Activated T-cell treated with anti-CD3 and anti-CD28 coated beads, Interleukin-2, amount 50 U/mL, for 48 hours (primary cell): ENCODE measurements around the gene SVIL.
"Not testable (repeated sequence)": the region's sequence is repeated elsewhere in the genome, so short reads cannot be mapped to it uniquely, and the experiment has no call there.

ENCODE experiments used
- DNase-seq, 2 experiments: peaks; one replicate each; pipeline ENCODE4 v3.0.0-alpha.2; 2020

Gene SVIL

GRCh38 chr10:29479081-29479925 is 155.5 kb downstream of the SVIL start:
- no peak for DNase-seq

DNA sequence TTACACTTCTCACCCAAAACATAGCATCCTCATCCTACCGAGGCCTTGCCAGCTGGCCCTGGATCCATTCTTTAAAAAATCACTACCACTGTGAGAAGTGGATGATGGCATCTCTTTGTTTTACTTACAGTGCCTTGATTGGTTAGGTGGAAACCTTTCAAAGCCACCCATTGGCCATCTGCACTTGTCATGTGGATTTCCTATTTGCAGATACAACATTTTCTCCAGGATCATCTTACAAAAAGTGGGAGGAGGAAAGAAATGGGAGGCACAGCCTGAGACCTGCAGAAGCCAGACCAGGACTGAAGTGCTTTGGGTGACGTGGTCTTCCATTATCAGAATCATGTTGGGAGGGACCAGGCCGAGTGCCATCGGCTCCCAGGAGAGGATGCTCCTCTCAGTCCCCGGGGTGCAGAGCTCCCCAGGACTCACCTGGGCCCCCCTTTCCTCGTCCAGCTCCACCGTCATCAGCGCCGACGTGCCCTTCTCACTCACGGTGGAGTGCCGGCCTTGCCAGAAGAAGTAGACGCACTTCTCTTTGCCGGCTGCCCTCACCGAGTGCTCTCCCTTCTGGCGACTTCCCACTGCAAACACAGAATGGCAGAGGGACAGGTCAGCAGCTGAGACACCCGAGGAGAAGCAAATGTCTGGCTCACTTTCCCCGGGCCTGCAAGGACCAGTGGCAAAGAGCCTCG is 161.2 kb downstream of the SVIL start:
- no peak for DNase-seq

DNA sequence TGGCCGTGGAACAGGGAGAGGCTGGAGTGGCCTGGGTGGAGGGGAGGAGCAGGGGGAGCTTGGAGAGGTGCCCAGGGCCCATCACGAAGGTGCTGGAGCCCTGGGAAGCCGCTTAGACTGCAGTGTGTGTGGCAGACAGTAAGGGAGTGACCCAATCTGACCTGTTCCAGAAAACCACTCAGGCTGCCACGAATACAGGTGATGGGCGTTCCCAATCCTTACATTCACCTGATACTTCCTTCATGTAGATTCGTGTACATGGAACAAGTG is 161.7 kb downstream of the SVIL start:
- DNase-seq, result no peak

GRCh38 chr10:29472301-29473086 is 162.3 kb downstream of the SVIL start:
- DNase-seq, result no peak

- DNase-seq, result no peak
These were observed 163.3 kb downstream of the SVIL start for GRCh38 chr10:29471544-29471859.

DNA sequence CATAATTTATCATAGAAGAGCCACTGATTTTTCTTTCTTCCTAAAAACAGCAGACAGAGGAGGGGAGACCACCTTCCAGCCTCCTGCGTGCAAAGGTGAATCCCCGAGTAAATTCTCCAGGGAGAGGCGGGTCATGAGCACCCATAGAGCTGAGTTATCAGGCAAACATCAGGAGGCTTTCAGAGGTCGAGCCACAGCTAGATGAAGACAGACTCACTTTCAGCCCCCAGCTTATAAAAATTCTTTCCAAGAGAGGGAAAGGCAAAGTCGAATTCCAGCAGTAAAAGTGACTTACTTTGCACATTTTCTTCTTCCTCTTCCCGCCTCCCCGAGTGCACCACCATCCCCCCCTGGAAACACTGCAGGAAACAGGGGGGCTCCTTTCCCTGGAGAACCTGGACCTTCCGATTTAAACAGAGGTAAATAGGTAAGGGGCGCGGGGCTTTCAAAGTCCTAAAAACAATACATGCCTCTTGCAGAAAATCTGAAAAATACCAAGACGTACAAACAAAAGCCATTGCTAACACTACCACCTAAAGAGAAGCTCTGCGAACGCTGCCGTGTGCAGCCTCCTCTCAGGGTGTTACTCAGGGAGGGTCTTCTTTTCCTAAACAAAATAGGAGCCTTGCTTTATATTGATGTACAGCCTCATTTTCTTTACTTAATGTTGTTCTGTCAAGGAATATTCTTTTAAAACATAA is 163.8 kb downstream of the SVIL start:
- DNase-seq, result no peak

DNA sequence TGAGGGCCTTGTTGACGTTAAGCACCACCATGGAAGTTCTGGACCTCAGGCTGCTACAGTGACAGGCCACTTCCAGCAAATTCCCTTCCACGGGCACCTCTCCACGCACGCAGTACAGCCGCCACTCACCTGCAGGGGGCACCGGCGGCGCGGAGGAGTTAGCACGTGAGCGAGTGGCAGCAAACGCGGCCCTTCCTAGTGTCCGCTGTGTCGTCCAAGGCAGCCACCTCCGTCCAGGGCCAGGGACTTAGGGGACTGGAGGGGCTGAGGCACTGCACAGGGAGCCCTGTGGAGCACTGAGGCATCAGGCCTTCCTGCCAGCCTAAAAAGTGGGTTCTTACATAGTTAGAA is 164.4 kb downstream of the SVIL start:
- DNase-seq, result peak; percentile 52 to 56

DNA sequence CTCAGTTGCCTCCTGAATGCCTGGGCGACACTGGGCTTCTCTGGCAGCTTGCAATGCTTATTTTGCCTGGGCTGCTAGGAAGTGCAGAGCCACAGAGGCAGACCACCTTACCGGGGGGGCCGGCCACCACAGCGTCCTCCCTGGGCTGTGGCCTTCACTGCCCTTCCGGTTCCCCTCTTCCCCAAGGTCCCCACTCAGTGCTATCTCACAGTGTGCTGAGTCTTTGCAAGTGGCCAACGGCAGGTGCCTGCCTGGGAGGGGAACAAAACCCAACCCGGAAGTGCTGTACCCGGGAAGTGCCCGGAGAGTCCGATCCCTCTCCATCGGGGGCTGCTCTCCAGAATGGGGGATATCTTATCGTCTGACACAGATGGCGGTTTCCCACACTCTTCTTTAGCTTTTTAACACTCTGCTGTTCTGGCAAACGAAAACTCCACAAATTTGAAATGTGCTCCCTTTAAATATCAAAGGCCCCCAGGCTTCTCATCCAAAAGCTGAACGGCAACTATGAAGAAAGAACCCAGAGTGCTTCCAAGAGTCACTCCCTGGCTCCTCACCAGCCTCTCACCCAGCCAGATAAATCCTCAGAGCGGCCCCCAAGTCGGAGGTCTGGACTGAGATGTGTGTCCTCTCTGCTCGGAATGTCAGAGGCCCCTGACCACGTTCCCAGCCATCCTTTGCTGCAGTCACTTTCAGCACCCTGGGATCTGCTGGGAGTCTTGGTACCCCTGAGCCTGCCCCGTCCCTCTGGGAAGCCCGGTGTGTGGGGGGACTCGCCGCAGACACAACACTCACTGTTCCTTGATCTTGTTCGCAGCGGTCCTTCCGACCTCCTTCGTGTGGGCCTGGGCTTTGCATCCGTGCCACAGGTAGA is 165.1 kb downstream of the SVIL start:
- no peak for DNase-seq

GRCh38 chr10:29465384-29465783 is 169.4 kb downstream of the SVIL start:
- no peak for DNase-seq

DNA sequence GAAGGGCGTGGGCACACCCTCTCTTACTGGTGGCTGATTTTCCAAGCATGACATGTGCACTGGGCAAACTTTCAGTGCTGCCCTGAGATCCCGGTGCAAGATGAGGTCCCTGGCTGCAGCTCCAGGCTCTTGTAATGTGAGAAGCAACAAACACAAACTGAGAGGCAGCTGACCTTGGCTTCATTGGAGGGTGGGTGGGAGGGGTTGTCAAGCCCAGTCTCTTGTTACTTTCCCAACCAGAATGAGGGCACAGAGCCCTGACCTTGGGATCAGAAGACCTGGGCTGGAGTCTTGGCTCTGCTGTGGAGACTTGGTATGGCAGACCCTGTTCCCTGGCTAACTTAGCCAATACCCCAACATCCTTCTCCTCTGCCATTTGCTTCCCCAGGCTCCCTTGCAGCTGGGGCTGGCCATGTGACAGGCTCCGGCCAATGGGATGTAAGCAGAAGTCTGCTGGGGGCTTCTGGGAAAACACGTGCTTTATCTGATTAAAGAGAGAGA is 170.1 kb downstream of the SVIL start:
- not testable (repeated sequence) for DNase-seq

DNA sequence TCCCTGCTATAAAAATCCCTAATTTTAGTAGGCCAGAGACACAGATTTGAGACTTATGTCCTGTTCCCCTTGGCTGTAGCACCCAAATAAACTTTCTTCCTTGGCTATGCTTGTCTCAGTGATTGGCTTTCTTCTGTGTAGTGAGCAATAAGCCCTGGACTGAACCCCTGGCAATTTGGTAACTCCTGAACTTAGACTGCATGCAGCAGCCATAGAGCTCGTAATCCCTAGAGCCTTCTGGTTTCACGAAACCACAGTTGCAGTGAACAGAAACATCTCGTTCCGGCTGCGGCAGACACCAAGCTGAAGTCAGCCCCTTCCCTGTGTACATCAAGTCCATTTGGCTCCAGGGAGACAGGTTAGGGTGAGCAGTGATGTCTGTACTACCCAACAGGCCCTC is 173.7 kb downstream of the SVIL start:
- no peak for DNase-seq

DNA sequence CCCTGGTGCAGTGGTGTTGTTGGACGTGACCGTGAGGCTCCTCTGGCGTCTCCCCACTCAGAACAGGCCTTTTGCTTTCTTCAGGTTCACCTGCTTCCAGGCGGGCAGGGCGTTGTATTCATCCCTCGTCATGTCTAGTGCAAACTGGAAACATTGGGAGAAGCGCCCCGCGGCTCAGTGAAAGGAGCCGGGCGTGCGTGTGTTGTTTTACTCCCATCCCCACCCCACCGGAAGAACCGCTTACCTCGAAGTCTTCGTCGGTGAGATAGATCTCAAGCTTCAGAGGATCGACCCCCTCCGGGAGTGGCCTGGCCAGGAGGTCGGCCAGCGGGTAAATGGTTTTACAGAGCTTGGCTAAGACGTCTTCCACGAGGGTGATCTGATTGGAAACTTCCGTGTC is 176.6 kb downstream of the SVIL start:
- not testable (repeated sequence) for DNase-seq

DNA sequence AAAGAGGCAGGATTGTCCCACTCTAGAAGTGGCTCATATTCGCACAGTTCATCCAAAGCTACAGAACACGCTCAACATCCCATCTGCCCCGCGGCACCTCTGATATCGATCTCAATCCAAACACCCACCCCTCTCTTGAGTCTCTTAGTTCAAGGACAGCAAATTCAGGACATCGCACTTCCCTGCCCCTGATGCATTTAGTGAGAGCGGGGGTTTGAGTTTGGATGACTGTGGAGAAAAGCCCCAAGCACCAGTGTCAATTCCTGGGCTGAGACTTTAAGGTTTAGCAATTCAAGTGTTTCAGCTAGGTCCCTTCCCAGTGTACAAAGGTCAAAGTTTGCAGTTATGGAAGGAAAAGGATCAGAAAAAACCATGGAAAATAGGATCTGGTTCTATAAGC is 179.7 kb downstream of the SVIL start:
- DNase-seq, result no peak

DNA sequence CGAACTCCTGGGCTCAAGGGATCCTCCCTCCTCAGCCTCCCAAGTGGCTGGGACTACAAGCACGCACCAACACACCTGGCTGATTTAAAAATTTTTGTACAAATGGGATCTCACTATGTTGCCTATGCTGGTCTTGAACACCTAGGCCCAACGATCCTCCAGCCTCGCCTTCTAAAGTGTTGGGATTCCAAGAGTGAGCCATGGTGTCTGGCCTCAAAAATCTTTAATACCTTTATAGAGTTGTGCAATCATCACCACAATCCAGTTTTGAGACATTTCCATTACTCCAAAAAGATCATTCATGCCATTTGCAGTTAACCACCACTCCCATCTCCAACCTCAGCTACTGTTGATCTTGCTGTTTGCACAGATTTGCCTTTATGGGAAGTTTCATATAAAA is 180.5 kb downstream of the SVIL start:
- DNase-seq, result no peak

DNA sequence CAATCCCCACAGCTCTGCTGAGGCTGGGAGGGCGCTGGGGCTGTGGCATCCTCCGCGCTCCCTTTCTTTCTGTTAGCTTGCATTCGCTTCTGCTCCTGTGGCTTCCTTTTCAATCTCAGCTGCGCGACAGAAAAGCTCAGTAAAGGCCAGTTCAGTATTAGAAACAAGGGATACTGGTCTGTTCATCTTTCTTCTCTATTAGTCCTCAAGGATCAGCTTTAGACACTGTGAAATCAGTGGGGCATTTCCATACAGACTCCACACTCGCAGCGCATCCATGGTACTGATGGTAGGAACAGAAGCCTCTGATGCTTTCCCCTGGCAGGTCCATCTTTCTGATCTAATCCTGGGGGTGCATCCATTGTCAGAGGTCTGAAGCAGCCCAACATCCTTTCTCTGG is 182.2 kb downstream of the SVIL start:
- no peak for DNase-seq

DNA sequence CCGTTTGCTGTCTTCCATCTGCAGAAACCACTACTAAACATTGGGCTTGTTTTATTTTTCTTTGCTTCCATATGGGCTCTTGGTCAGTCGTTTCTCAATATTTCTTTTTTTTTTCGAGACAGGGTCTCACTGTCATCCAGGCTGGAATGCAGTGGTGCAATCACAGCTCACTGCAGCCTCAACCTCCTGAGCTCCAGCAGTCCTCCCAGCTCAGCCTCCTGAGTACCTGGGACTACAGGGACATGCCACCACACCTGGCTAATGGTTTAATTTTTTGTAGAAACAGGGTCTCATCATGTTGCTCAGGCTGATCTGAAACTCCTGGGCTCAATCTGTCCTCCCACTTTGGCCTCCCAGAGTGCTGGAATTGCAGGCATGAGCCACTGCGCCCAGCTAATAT is 182.8 kb downstream of the SVIL start:
- no peak for DNase-seq

GRCh38 chr10:29450405-29450804 is 184.4 kb downstream of the SVIL start:
- no peak for DNase-seq

- DNase-seq, result peak; percentile 81 to 86
These were observed 185.8 kb downstream of the SVIL start for GRCh38 chr10:29448756-29449592.

GRCh38 chr10:29448125-29448524 is 186.6 kb downstream of the SVIL start:
- no peak for DNase-seq

DNA sequence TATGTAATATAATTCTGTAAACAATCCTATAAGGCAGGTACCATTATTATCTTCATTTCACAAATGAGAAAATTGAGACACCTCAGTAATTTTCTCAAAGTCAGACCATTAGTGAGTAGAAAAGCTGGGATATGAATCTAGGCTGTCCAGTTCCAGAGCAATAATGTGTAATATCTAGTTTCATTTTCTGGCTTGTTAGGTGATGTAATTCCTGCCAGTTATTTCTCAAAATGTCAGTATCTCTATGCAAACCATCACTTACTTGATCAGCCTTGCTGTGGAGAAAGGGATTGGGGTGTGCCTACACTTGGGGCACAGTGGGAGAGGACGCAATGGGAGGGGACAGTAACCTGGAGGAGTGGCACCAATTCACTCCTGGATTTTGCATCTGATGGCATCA is 188.4 kb downstream of the SVIL start:
- DNase-seq, result no peak
